ENCODE results near the gene NSMF. TPM values are rescaled to one million over a fixed set of nuclear protein-coding genes. Genes with fewer than 3 reads are reported as not detected.

Gene NSMF
- 10 to 100 TPM; 17.1 to 36.4 TPM for total RNA-seq

- peak; percentile 95 for DNase-seq (ENCODE audit: low spot score)
- H3K4me1 Mint-ChIP-seq (ENCODE audit: low read depth in 2 of 2) = peaks cover 0 to 11% of the 10 kb centered on the region in 2 donors
- no peaks in the 10 kb centered on the region for H3K9me3 Mint-ChIP-seq
- peak; percentile 89 to 93 for ATAC-seq
- no peaks in the 10 kb centered on the region for H3K27me3 Mint-ChIP-seq
- H3K4me3 Mint-ChIP-seq = peak within 1 kb of the TSS; percentile 36
- no peaks in the 10 kb centered on the region for H3K36me3 Mint-ChIP-seq
- H3K27ac Mint-ChIP-seq = peak within 1 kb of the TSS in 1 of 2 donors; percentile 33
Observed at GRCh38 chr9:137459152-137459600, at the start of gene NSMF. Gene NSMF, minus strand, starts transcription at chr9:137459334. Its CDS starts 232 bp downstream, at chr9:137459102.

GRCh38 chr9:137506702-137507171 lies 47.6 kb upstream of the NSMF start:
- H3K4me1 Mint-ChIP-seq (ENCODE audit: low read depth in 2 of 2) = peaks cover 3 to 5% of the 10 kb centered on the region in 2 donors
- no peak overlapping the region for H3K27ac Mint-ChIP-seq
- H3K9me3 Mint-ChIP-seq = no peaks in the 10 kb centered on the region
- no peaks in the 10 kb centered on the region for H3K36me3 Mint-ChIP-seq
- ATAC-seq (no peak), DNase-seq (ENCODE audit: low spot score) (no peak)
- H3K27me3 Mint-ChIP-seq = no peaks in the 10 kb centered on the region
- H3K4me3 Mint-ChIP-seq = no peak overlapping the region

- Mint-ChIP-seq H3K36me3 (no peaks in the 10 kb centered on the region), H3K27ac (no peak overlapping the region), H3K27me3 (no peaks in the 10 kb centered on the region), H3K9me3 (no peaks in the 10 kb centered on the region), H3K4me3 (no peak overlapping the region), H3K4me1 (ENCODE audit: low read depth in 2 of 2) (peaks cover 3 to 5% of the 10 kb centered on the region in 2 donors)
- ATAC-seq (no peak), DNase-seq (ENCODE audit: low spot score) (no peak)
Observed at GRCh38 chr9:137506274-137506673, 47.1 kb upstream of the NSMF start.

GRCh38 chr9:137505421-137506140 lies 46.4 kb upstream of the NSMF start:
- ATAC-seq (no peak), DNase-seq (ENCODE audit: low spot score) (no peak)
- H3K4me3 Mint-ChIP-seq = no peak overlapping the region

GRCh38 chr9:137504432-137504777 lies 45.3 kb upstream of the NSMF start:
- Mint-ChIP-seq H3K4me3 (no peak overlapping the region), H3K27me3 (no peaks in the 10 kb centered on the region), H3K4me1 (ENCODE audit: low read depth in 2 of 2) (peaks cover 3 to 5% of the 10 kb centered on the region in 2 donors), H3K9me3 (no peaks in the 10 kb centered on the region), H3K36me3 (no peaks in the 10 kb centered on the region), H3K27ac (no peak overlapping the region)
- no peak for DNase-seq (ENCODE audit: low spot score)
- no peak for ATAC-seq

More at GRCh38 chr9:137505421-137506140, 46.4 kb upstream of the NSMF start:
- Mint-ChIP-seq H3K36me3 (no peaks in the 10 kb centered on the region), H3K27ac (no peak overlapping the region), H3K9me3 (no peaks in the 10 kb centered on the region), H3K27me3 (no peaks in the 10 kb centered on the region), H3K4me1 (ENCODE audit: low read depth in 2 of 2) (peaks cover 3 to 5% of the 10 kb centered on the region in 2 donors)

- Mint-ChIP-seq H3K4me3 (no peak overlapping the region), H3K27ac (peak overlapping the region; percentile 44 to 80), H3K27me3 (no peaks in the 10 kb centered on the region), H3K36me3 (no peaks in the 10 kb centered on the region), H3K4me1 (ENCODE audit: low read depth in 2 of 2) (peaks cover 3 to 5% of the 10 kb centered on the region in 2 donors), H3K9me3 (no peaks in the 10 kb centered on the region)
- no peak for ATAC-seq
- DNase-seq (ENCODE audit: low spot score) = no peak
Observed at GRCh38 chr9:137502008-137502911, 43.1 kb upstream of the NSMF start.

GRCh38 chr9:137501457-137501856 lies 42.3 kb upstream of the NSMF start:
- Mint-ChIP-seq H3K36me3 (no peaks in the 10 kb centered on the region), H3K27ac (peak overlapping the region in 1 of 2 donors; percentile 80), H3K4me1 (ENCODE audit: low read depth in 2 of 2) (peaks cover 3 to 5% of the 10 kb centered on the region in 2 donors), H3K9me3 (no peaks in the 10 kb centered on the region), H3K27me3 (no peaks in the 10 kb centered on the region), H3K4me3 (no peak overlapping the region)
- peak in 1 of 2 donors; percentile 26 for ATAC-seq
- DNase-seq (ENCODE audit: low spot score) = no peak

- H3K9me3 Mint-ChIP-seq = no peaks in the 10 kb centered on the region
- H3K27me3 Mint-ChIP-seq = no peaks in the 10 kb centered on the region
- peaks cover 3 to 5% of the 10 kb centered on the region in 2 donors for H3K4me1 Mint-ChIP-seq (ENCODE audit: low read depth in 2 of 2)
- no peaks in the 10 kb centered on the region for H3K36me3 Mint-ChIP-seq
- no peak overlapping the region for H3K4me3 Mint-ChIP-seq
- ATAC-seq (no peak), DNase-seq (ENCODE audit: low spot score) (no peak)
- no peak overlapping the region for H3K27ac Mint-ChIP-seq
Observed at GRCh38 chr9:137500666-137501397, 41.7 kb upstream of the NSMF start.

GRCh38 chr9:137499858-137500661 lies 40.9 kb upstream of the NSMF start:
- no peak overlapping the region for H3K27ac Mint-ChIP-seq
- ATAC-seq (peak in 1 of 2 donors; percentile 8), DNase-seq (ENCODE audit: low spot score) (no peak)
- no peaks in the 10 kb centered on the region for H3K27me3 Mint-ChIP-seq
- no peaks in the 10 kb centered on the region for H3K36me3 Mint-ChIP-seq
- peaks cover 3 to 5% of the 10 kb centered on the region in 2 donors for H3K4me1 Mint-ChIP-seq (ENCODE audit: low read depth in 2 of 2)
- H3K4me3 Mint-ChIP-seq = no peak overlapping the region
- H3K9me3 Mint-ChIP-seq = no peaks in the 10 kb centered on the region

GRCh38 chr9:137499416-137499815 lies 40.3 kb upstream of the NSMF start:
- ATAC-seq = no peak
- Mint-ChIP-seq H3K27ac (no peak overlapping the region), H3K9me3 (no peaks in the 10 kb centered on the region), H3K4me3 (no peak overlapping the region), H3K4me1 (ENCODE audit: low read depth in 2 of 2) (peaks cover 3 to 5% of the 10 kb centered on the region in 2 donors), H3K36me3 (no peaks in the 10 kb centered on the region), H3K27me3 (no peaks in the 10 kb centered on the region)
- DNase-seq (ENCODE audit: low spot score) = no peak

- no peak overlapping the region for H3K4me3 Mint-ChIP-seq
- ATAC-seq = no peak
Observed at GRCh38 chr9:137498720-137499150, 39.6 kb upstream of the NSMF start.

GRCh38 chr9:137497921-137498719 lies 39.0 kb upstream of the NSMF start:
- Mint-ChIP-seq H3K27me3 (no peaks in the 10 kb centered on the region), H3K4me3 (no peak overlapping the region), H3K4me1 (ENCODE audit: low read depth in 2 of 2) (peaks cover 3 to 9% of the 10 kb centered on the region in 2 donors), H3K36me3 (no peaks in the 10 kb centered on the region), H3K9me3 (no peaks in the 10 kb centered on the region), H3K27ac (no peak overlapping the region)
- ATAC-seq (no peak), DNase-seq (ENCODE audit: low spot score) (no peak)

More at GRCh38 chr9:137498720-137499150, 39.6 kb upstream of the NSMF start:
- no peaks in the 10 kb centered on the region for H3K36me3 Mint-ChIP-seq
- no peaks in the 10 kb centered on the region for H3K9me3 Mint-ChIP-seq
- H3K27me3 Mint-ChIP-seq = no peaks in the 10 kb centered on the region
- H3K4me1 Mint-ChIP-seq (ENCODE audit: low read depth in 2 of 2) = peaks cover 3 to 9% of the 10 kb centered on the region in 2 donors
- DNase-seq (ENCODE audit: low spot score) = no peak
- no peak overlapping the region for H3K27ac Mint-ChIP-seq

All from natural killer cell treated with Interleukin-12 subunit alpha and Interleukin-12 subunit beta and Interleukin-15 and Interleukin-18, amount 100 ng/mL, for 72 hours (primary cell).